Endometrium (tissue), 2 donors: Measurements from ENCODE around the gene KCNJ6.

Experiments
- FAIRE-seq: peaks from 2 replicates; lab custom pipeline; 2012; peaks lifted over from hg19 to GRCh38; lab: Jason Lieb, UNC
- donor health status: control.
- donor health status: control.

Gene KCNJ6

DNA sequence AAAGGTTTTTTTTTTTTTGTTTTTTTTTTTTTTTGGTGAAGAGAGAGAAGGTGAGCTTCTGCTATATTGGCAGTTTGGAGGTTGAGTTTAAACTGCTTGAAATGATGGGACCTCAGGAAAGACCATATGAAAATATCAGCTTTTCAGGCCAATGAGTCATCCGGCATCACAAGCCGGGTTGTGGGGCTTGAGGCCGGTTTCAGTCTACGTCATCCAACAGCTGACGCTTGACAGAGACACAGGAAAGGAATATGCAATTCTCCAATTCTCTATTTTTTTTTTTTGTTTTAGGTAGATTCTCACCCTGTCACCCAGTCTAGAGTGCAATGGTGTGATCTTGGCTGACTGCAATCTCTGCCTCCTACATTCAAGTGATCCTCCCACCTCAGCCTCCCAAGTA, 52.4 kb downstream of the KCNJ6 start:
- no peak for FAIRE-seq

DNA sequence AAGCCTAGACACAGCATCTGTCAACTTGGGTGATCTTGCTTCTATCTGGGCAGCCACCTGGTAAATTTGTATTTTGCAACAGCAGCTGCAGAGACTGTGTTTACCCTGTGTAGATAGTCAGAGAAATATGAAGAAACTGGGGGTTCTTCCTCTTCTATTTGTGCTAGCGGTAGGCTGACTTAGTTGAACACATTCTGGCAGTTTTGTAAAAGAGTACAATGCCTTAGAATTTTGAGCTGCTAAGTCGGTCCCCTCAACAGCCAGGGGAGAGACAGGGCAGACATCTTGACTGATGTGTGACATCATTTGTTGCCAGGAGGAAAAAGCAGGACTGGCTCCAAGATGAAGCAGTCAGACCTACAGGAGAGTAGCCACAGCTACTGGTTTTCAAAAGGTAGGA, 53.7 kb downstream of the KCNJ6 start:
- FAIRE-seq, result no peak

DNA sequence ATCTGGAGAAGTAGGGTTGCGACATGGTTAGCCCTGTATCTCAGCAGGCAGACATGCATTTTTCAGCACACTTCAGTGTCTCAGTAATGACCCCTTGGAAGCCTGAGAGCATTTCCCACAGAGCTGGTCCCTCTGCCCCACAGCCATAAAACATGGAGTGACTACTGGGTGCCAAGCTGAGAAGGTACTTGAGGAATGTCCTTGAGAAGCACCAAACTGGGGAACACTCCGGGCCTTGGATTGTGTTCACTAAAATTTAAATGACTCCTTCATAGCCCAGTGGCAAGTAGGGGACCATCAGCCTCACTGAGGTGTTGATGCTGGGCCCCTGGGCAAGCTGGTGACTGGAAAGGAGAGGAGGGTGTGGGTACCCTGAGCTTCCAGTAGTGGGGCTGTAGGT, 54.7 kb downstream of the KCNJ6 start:
- FAIRE-seq, result no peak

DNA sequence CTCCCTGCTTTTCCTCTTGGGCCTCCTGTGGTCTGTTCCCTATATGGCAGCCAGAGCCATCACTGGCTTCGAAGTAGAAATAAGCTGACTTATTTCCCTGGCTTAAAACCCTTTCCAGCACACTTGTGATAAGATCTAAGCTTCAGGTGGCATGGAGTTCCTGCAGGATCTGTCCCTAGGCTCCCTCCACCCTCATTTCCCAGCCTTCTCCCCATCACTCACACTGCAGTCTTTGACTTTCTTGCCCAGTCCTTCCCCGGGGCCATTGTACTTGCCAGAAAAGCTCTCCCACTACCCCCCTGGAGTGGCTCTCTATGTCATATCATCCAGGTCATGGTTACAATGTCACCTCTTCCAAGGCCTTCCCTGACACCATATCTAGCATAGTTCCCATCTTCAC, 55.8 kb downstream of the KCNJ6 start:
- no peak for FAIRE-seq

DNA sequence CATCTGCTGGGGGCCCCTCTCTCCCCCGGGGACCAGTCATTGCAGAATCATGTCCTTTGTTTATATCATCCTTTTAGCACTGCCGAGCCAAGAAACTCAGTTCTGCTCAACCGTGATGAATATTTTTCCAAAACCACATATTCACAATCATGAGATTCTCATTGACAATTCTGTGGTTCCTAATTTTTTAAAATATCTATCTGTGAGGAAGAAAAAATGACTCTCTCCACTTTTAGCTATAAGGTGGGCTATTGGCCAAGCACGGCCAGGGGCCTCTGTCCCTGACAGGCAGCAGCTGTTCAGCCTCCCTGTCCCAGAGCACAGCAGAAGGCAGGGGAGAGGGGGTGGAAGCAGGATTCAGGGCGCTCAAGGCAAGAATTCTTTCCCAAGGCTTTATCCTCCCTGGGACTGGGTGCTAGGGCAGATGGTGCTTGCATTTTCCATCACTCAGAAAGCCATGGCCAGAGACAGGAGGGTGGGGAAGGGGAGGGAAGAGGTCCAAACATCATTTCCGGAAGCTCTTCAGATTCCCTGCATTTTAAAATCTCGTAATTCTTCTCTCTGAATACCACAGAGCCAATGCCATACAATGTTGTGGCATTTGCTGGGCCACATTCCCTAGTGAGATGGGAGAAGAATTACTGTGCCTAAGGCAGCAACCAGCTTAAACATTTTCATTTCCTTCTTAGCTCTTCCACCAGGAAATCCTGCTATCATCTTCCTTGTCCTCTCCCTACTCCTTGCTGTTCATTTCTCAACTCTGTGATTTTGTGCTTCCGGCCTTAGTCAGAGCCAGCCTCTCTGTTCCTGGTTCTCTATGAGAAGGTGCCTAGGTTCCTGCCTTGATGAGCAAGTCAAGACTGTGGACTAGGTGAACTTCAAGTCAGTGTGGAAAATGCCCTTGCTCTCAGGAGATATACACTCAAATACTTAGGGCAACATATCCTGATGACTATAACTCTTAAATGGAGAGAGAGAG, 60.3 kb downstream of the KCNJ6 start:
- FAIRE-seq, result no peak

DNA sequence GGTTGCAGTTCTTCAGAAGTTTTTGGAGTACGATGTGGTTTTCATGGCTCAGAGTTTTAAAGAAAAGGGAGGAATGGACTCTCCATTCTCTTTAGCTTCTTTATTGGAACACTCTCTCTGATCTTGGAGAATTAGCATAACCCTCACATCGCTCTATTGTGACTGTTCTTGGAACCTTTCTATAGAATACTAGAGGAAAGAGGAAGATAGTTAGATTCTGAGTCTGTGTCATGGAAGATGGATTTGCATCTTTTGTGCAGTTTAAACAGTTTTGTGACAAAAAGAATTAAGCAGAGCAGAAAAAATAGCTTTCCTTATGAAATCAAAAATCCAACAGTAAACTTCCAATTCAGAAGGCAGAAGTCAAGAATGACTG, 61.0 kb downstream of the KCNJ6 start:
- FAIRE-seq, result no peak

DNA sequence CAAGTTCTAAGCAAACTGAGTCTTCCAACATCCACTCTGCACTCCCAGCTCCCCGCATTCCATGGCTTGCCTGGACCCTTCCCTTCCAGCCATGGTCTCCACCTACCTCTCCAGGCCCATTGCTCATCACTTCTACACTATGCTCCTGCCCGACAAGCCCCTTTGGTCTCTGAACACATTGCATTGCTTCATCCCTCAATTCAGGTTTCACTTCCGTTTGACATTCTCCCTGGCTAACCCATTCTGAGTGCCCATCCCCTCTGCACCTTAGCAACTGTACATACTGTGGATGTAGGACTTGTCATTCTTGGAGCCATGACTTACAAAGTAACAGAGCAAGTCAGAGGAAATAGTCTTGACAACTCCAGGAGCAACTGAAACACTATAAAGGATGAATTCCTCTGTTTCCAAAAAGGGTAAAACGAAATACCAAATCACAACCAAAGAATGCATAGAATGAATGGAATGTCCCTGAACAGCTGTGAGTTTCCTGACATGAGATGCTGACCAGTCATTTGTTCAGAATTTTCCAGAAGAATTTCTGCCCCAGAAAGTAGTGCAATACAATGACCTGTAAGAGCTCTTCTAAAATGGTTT, 66.7 kb downstream of the KCNJ6 start:
- FAIRE-seq, result no peak

DNA sequence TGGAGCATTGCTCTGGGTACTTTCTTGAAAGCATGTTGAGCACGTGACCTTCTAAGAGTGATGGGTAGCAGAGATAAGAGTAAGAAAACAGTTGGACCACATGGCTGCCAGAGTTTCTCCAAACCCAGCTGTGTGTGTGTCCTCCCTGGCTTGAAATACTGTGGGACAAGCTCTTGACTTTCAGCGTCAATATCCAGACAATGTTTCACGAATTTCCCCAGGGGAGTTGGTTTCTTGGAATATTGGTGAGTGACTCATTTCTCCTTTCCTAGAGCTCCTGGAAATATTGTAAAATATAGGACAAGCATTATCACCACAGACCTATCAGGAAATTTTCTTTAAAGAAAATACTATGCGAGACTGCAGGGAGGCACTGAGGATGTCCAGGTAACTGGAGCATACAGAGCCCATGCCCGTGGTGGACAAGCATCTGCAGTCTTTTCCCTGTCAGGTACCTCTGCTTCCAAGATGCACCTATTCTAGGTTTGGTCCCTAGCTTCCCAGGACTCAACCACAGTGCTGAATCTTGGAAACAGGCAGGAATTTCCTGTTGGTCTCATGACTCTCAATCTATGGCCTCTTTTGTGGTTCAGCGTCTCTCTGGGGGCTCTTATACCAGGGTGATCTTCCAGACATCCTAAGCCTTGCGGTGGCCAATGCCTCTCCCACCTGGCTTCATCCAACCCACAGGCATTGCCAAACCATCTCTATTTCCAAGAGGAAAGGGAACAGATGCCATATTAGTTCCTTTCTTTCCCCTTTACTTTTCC, 67.4 kb downstream of the KCNJ6 start:
- FAIRE-seq, result no peak

DNA sequence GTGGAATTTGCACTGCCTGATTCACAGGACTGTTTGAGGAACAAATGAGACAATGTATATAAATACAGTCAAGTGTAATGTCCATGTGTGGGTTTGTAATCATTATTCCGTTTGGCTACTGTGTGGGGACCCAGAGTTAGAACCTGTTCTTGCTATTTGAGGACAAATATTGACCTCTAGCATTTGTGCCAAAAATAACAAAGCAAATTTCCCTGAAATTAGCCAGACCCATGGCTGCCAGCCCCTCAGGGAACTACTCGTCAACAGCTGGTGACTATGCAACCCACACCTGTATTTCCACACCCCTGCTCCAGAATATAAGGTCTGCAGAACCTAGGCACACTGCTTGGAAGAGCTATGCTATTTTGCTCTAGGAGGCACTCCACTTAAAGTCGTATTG, 70.7 kb downstream of the KCNJ6 start:
- no peak for FAIRE-seq

DNA sequence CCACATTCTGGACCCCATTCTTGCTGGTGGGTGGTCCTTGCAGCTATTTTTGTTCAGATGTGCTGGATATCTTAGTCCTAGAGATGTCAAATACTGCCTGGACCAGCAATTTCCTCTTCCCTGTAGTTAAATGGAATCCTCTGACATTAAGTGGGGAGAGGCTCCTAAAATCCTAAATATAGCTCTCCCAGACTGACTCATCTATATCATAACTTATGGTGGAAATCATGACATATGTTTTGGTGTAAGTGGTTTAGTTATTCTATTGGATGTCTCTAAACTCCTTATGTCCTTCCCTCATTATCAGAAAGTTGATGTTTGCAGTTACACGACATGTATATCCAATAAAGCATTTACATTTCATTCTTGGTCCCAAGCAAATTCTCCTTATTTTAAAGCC, 73.1 kb downstream of the KCNJ6 start:
- FAIRE-seq, result no peak

DNA sequence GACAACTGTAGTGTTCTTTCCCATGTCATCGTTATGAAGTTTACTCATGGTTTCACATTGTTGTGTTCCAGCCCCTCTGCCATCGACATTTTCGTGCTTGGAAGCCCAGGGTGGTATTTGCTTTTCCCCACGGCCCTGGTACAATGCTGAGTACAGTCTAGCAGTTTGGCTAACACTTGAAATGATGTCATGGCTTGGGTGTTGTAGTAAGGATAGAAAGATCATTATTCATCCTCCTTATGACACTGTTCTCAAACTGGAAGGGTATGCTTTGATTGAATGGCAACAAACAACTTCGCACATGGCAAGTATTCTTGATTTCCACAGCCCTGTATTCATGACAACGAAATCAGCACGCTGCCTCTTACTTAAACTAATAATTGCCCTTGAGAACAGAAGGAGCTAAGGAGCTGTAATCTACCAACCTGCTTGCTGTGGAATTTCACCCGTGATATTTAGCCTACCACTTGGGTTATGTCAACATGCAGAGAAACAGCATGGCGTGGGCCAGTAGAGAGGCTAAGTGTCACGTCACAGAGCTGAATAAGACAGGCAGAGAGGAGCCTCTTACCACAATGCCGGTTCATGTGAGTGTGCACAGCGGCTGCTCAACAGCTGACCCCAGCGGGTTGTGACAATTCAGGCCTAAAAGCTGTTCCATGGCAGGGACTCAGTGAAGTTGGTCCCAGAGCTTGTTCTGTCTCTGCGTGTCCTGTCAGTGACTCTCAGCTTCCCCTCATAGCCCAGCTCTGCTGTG, 73.9 kb downstream of the KCNJ6 start:
- FAIRE-seq, result no peak

DNA sequence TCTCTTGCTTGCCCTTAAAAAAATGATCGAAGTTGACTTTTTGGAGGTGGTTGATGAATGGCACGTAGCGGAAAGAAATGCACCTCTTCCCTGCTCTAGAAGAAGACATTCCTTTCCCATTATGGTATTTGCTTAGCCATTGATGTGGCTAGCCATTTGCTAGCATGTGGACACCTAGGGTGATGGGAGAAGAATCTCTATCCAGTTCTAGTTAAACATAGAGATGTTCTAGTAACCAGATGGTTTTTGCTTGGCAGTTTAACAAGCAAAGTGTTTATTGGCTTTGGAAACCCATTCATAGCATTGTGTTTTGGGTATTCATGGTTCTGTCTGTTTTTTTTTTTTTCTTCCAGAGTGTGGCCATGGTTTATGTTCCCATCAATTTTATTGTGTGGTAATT, 78.9 kb downstream of the KCNJ6 start:
- FAIRE-seq, result no peak

DNA sequence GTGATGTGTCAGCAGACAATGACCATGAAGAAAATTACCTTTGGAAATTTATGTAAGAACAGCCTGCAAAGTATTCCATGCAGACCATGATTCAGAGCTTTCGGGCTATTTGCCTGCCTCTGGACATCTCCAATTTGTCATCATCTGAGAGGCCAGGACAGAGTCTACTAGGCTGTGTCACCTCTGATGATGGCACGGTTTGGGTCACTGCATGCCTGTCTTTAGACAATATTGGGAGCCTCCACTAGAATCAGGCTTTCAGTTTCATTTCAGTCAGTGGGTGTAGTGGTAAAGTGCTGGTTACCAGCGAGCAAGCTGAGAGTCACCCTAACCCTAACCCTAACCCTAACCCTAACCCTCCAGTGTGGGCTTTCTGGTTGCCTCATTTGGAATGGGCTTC, 80.8 kb downstream of the KCNJ6 start:
- FAIRE-seq, result no peak

DNA sequence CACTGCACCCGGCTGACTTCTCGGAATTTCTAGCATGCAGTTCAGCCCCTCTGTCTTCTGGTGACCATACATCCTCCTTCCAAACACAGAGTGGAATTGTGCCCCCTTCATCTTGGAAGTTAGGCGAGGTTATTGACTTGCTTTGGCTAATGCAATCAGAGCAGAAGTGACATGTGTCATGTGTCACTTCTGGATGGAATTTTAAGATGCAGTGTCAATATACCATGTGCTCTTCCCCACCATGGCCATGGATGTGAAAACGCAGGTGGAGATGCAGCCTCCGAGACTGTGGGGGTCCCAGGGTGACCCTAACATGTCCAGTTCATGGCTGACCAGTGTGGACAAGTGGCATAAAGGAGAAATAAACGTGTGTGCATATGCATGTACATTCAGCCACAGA, 83.0 kb downstream of the KCNJ6 start:
- FAIRE-seq, result no peak

DNA sequence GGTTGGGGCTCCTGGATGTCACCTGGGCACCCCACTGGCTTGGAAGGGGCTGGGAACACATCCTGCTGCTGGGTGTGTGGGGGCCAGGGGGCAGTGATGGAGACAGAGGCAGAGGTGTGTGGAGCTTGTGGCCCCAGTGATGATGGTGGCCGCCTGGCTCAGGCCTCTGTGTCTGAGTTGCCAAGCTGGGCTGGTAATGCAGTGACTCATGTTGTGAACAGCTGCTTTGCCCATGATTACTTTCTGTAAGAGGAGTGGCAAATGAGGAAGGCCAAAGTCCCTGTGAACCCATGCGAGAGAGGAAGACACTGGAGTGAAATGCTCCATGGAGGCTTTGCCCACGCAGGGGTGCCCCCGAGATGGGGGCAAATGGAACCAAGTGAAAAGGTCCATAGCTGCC, 86.8 kb downstream of the KCNJ6 start:
- no peak for FAIRE-seq

DNA sequence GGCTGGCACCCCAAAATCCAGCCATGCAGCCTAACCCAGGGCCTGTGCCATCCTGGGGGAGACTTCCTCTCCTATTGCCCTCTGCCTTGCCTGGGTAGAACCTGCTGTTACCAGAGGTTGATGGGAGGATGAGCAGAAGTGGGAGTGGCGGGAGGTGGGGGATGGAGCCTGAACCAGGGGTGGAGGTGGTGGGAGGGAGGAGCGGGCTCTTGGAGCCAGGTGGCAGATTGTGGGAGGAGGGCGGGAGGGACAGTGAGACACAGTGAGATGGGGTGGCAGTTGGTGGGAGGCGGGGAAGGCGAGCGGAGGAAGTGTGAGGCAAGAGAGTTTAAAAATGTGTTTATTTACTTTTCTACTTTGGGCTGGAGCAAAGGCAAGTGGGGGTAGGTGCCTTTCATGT, 87.3 kb downstream of the KCNJ6 start:
- FAIRE-seq, result no peak

DNA sequence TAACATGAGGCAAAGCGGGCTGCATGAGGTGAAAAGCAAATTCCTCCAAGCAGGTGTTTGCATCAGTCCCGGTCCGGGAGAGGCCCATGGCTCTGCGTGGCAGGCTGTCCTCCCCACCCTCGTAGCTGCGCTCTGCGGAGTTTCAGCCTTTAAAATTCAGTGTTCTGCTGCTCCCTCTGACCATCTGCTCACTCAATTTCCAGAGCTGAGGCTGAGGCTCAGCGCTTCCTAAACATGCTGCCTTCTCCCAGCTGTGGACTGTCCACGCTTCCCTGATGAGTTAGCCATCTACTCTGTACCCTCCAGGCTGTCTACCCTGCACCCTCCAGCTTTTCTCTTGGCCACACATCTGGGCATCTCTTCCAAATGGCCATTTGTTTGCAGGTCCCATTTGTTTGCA, 87.7 kb downstream of the KCNJ6 start:
- no peak for FAIRE-seq

DNA sequence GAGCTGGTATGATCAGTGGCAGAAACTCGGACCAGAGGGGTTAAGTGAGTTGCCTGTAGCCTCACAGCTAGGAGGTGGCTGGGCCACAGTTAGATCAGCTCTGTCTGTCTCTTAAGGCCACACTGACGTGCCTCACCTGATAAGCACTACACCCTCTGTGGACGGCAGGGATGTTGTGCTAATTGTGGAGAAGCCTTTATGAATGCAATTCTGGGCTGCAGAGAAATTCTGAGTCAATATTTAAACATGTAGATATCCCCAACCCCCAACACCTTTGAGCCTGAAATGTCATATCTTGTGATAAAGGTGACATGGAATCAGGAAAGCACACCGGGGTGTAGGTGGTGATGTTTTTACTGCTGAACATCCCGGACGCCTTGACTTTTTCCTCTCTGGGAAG, 88.3 kb downstream of the KCNJ6 start:
- FAIRE-seq, result no peak

DNA sequence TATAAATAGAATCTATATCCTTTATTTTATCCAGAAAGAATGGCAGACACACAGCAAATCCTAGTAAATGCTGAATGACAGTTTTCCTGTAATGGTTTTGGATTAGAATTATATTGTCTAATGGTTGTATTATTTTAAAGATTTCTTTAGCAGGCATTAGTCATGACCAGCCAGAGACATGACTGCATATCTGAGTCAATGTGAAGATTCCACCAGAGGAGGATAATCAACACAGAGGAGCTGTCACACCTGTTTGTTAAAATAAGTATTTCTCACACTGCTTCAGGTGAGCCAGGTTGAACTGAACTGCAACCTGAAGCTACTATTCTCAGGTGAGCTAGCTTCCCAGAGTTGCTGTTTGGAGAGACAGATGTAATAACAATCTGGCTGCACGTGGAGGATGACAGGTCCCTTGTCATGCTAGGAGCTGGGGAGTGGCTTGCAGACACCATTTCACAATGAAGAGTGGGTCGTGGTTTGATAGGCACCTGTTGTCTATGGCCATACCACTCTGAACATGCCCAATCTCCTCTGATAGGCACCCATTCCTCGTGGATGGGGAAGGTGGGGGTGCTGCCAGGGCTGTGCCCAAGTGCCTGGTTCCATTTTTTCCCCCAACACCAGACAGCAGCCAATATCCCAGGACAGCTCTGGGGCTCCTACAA, 94.3 kb downstream of the KCNJ6 start:
- no peak for FAIRE-seq

DNA sequence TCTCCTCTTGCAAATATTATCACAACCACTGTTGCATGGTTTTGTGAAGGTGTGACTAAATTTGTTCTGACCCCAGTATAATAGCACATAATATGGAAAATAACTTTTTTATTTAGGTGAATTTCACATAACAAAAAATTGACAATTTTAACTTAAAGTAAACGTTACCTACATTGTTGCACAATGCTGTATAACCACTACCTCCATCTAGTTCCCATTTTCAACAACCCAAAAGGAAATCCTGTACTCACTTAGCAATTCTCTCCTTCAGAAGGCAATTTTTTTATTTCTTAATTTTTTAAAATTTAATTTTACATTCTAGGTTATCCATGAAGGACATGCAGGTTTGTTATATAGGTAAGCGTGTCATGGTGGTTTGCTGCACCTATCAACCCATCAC, 95.2 kb downstream of the KCNJ6 start:
- FAIRE-seq, result no peak

DNA sequence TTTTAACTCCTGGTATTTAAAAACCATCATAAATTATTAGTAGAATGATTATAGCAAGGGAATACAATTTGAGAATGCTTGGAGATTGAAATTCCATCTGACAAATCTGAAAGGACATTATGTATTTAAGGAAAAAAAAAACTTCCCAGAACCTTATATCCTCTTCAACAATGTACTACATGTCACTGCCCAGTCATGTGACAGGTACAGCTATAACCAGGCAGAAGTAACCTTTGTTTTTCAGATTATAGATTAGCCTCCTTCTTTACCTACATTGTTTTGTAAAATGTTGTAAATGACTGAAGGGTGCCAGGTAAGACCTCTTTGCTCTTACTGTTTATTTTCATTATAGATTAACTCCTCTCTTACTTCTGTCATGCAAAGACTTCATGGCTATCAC, 96.9 kb downstream of the KCNJ6 start:
- no peak for FAIRE-seq

DNA sequence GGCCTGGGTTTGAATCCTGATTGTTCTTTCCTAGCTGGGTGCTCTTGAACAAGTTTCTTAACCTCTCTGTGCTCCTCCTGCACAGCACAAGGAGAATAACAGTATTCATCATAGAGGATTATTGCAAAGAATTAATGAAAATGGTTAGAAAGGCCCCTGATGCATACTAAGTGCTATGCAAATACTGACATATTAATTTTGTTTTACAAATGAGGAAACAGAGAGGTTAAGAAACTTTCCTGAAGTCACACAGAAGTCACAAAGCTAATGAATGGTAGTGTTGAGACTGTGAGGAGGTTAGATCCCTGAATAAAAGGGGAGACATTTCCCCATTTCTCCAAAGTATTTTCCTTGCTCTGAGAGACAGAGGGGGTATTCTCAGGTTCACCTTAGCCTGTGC, 99.0 kb downstream of the KCNJ6 start:
- FAIRE-seq, result no peak
